Keratinocyte (primary cell): ENCODE measurements around the gene ELFN2. TPM values are rescaled to one million over a fixed set of nuclear protein-coding genes. Genes with fewer than 3 reads are reported as not detected.

Source experiments
- DNase-seq: peaks from one replicate; pipeline ENCODE4 v3.0.0-alpha.2; 2011; ENCODE audit warnings: low read depth, missing footprints, low spot score
- FAIRE-seq: peaks from 2 replicates; lab custom pipeline; 2011; peaks lifted over from hg19 to GRCh38; lab: Jason Lieb, UNC
- H2AFZ ChIP-seq: 2 replicates; pipeline ENCODE4 v1.6.0; 2012; ENCODE audit warnings: low read length, control low read depth, inconsistent platforms; ENCODE audit not compliant: control insufficient read depth
- H3K27ac ChIP-seq: 2 replicates; pipeline ENCODE4 v1.5.1; 2011; ENCODE audit warnings: low read length; ENCODE audit not compliant: control insufficient read depth, insufficient read depth
- H3K27me3 ChIP-seq: 3 replicates; pipeline ENCODE4 v1.6.0; 2011; ENCODE audit warnings: low read length; ENCODE audit not compliant: control insufficient read depth, insufficient read depth; ENCODE audit errors: extremely low read depth
- H3K36me3 ChIP-seq, 2 experiments: 2 replicates in 1 of 2; 3 replicates in 1 of 2; pipeline ENCODE4 v1.5.1; 2011; ENCODE audit warnings: low read length in 2 of 2, mild to moderate bottlenecking in 1 of 2; ENCODE audit not compliant: control insufficient read depth in 2 of 2, insufficient read depth in 2 of 2; ENCODE audit errors: extremely low read depth in 1 of 2
- H3K4me1 ChIP-seq: 3 replicates; pipeline ENCODE4 v1.5.1; 2011; ENCODE audit warnings: low read length; ENCODE audit not compliant: control insufficient read depth, insufficient read depth; ENCODE audit errors: extremely low read depth
- H3K4me2 ChIP-seq: 3 replicates; pipeline ENCODE4 v1.6.0; 2011; ENCODE audit warnings: low read depth, low read length; ENCODE audit not compliant: control insufficient read depth, insufficient read depth; ENCODE audit errors: extremely low read depth
- H3K4me3 ChIP-seq, 3 experiments: fragments of 200-600 bp in 1 of 3; sonication (generic) in 1 of 3; 2 replicates in 2 of 3; 3 replicates in 1 of 3; pipeline ENCODE4 v1.5.1; 2011 to 2016; ENCODE audit warnings: low read length in 3 of 3, mild to moderate bottlenecking in 3 of 3, control low read depth in 2 of 3, inconsistent platforms in 1 of 3, low read depth in 1 of 3, mixed read lengths in 1 of 3, mixed run types in 1 of 3, moderate library complexity in 1 of 3; ENCODE audit not compliant: control insufficient read depth in 2 of 3, insufficient read depth in 2 of 3; ENCODE audit errors: extremely low read depth in 1 of 3
- H3K79me2 ChIP-seq: 2 replicates; pipeline ENCODE4 v1.6.0; 2012; ENCODE audit warnings: low read length; ENCODE audit not compliant: control insufficient read depth, insufficient read depth
- H3K9ac ChIP-seq: 3 replicates; pipeline ENCODE4 v1.6.0; 2011; ENCODE audit warnings: low read length; ENCODE audit not compliant: control insufficient read depth, insufficient read depth; ENCODE audit errors: extremely low read depth
- H3K9me1 ChIP-seq: 3 replicates; pipeline ENCODE4 v1.6.0; 2011; ENCODE audit warnings: low read length; ENCODE audit not compliant: control insufficient read depth, insufficient read depth; ENCODE audit errors: extremely low read depth
- H3K9me3 ChIP-seq: 2 replicates; pipeline ENCODE4 v1.5.1; 2012; ENCODE audit warnings: low read depth, low read length; ENCODE audit not compliant: control insufficient read depth
- H4K20me1 ChIP-seq: 3 replicates; pipeline ENCODE4 v1.6.0; 2011; ENCODE audit warnings: low read length; ENCODE audit not compliant: control insufficient read depth, insufficient read depth; ENCODE audit errors: extremely low read depth
- CTCF ChIP-seq, 3 experiments: IDR thresholded peaks in 1 of 3; conservative IDR thresholded peaks in 1 of 3; optimal IDR thresholded peaks in 1 of 3; 2 replicates in 2 of 3; 3 replicates in 1 of 3; pipeline versions ENCODE3 to v1.5.1; 2011; ENCODE audit warnings: low read length in 3 of 3, mild to moderate bottlenecking in 3 of 3, moderate library complexity in 2 of 3, control low read depth in 1 of 3, inconsistent platforms in 1 of 3; ENCODE audit not compliant: insufficient read depth in 2 of 3; ENCODE audit errors: extremely low read depth in 1 of 3
- EZH2 ChIP-seq: IDR thresholded peaks from one replicate; pipeline ENCODE4 v1.6.1; 2012; ENCODE audit warnings: inconsistent platforms, mild to moderate bottlenecking, low read length, moderate library complexity
- dilution Hi-C: fragments of 300-500 bp; cut with MboI; formaldehyde crosslinking; loops from one replicate; pipeline ENCODE4 v1.7.0; 2020; ENCODE audit warnings: low sequenced_read_pairs; ENCODE audit not compliant: extremely low pct_ligation_motif_present
- polyA plus RNA-seq, 5 experiments: library from polyadenylated mRNA; depleted of rRNA in 3 of 5; stranded (reverse) in 3 of 5; stranded (forward) in 1 of 5; unstranded in 1 of 5; fragments of >200 nt; gene quantifications; 1 replicate in 1 of 5; 2 replicates in 3 of 5; 3 replicates in 1 of 5; pipeline versions ENCODE4 v1.2.1 to v1.2.3, GENCODE V29; 2011 to 2012; ENCODE audit warnings: missing spikeins in 2 of 5, low read depth in 1 of 5, low replicate concordance in 1 of 5

ELFN2 gene
- polyA plus RNA-seq, 1 donor (not counting 4 experiments of a cell fraction or from before 2014, with no cell fraction given), result 0.13 TPM

- H3K27me3 ChIP-seq, result peaks cover 23% of the 10 kb centered on the region
- no peak overlapping the region for H3K9ac ChIP-seq
- H3K79me2 ChIP-seq, result no peaks in the 10 kb centered on the region
- no peak overlapping the region for H2AFZ ChIP-seq
- H3K4me3 ChIP-seq, result no peak overlapping the region
- H3K4me2 ChIP-seq, result no peak overlapping the region
- H4K20me1 ChIP-seq, result no peaks in the 10 kb centered on the region
- FAIRE-seq, result no peak
- dilution Hi-C loops, result no loop called here
- no peaks in the 10 kb centered on the region for H3K9me3 ChIP-seq
- DNase-seq, result no peak
- TF ChIP-seq CTCF (optimal IDR thresholded peaks at IDR 0.05 in 1 of 3, IDR thresholded peaks at IDR 0.05 in 1 of 3, conservative IDR thresholded peaks at IDR 0.05 in 1 of 3; ENCODE audit: extremely low read depth in 1 of 3, insufficient read depth in 2 of 3, low read length in 3 of 3) (no peak), EZH2 (no peak)
- no peaks in the 10 kb centered on the region for H3K4me1 ChIP-seq
- no peak overlapping the region for H3K27ac ChIP-seq
- no peaks in the 10 kb centered on the region for H3K36me3 ChIP-seq
- no peaks in the 10 kb centered on the region for H3K9me1 ChIP-seq
Measured at GRCh38 chr22:37386441-37386840, 40.8 kb downstream of the ELFN2 start.

GRCh38 chr22:37384691-37385090 lies 42.6 kb downstream of the ELFN2 start:
- H3K9me3 ChIP-seq, result no peaks in the 10 kb centered on the region
- dilution Hi-C loops, result no loop called here

More at GRCh38 chr22:37384691-37385090, 42.6 kb downstream of the ELFN2 start:
- DNase-seq, result no peak
- H2AFZ ChIP-seq, result no peak overlapping the region
- no peaks in the 10 kb centered on the region for H3K4me1 ChIP-seq
- H3K9ac ChIP-seq, result no peak overlapping the region
- no peaks in the 10 kb centered on the region for H3K79me2 ChIP-seq
- FAIRE-seq, result no peak
- no peak overlapping the region for H3K4me3 ChIP-seq
- no peak overlapping the region for H3K27ac ChIP-seq
- peaks cover 41% of the 10 kb centered on the region for H3K27me3 ChIP-seq
- no peaks in the 10 kb centered on the region for H4K20me1 ChIP-seq
- no peak overlapping the region for H3K4me2 ChIP-seq
- H3K9me1 ChIP-seq, result no peaks in the 10 kb centered on the region
- H3K36me3 ChIP-seq, result no peaks in the 10 kb centered on the region
- no peak for TF ChIP-seq CTCF (optimal IDR thresholded peaks at IDR 0.05 in 1 of 3, IDR thresholded peaks at IDR 0.05 in 1 of 3, conservative IDR thresholded peaks at IDR 0.05 in 1 of 3; ENCODE audit: extremely low read depth in 1 of 3, insufficient read depth in 2 of 3, low read length in 3 of 3)
- no peak for TF ChIP-seq EZH2
